Measurements from ENCODE around the gene PPP2R3C. TPM values are rescaled to one million over a fixed set of nuclear protein-coding genes. Genes with fewer than 3 reads are reported as not detected.
A peak's percentile ranks its signal among the peaks of the same experiment; 100 is the strongest.
"Not testable (repeated sequence)": the region's sequence is repeated elsewhere in the genome, so short reads cannot be mapped to it uniquely, and the experiment has no call there.

PPP2R3C gene
- total RNA-seq, 1 donor from 2014 or later, result 58.1 TPM

- not testable (repeated sequence) for H3K9me3 Mint-ChIP-seq
Observed at GRCh38 chr14:35065731-35066130, 56.1 kb downstream of the PPP2R3C start.

GRCh38 chr14:35061113-35061791 is 60.5 kb downstream of the PPP2R3C start:
- Mint-ChIP-seq H3K27ac (peak overlapping the region; percentile 20), H3K4me1 (peaks cover 14% of the 10 kb centered on the region), H3K36me3 (ENCODE audit: low read depth) (peaks cover 41% of the 10 kb centered on the region)
- H3K9me3 Mint-ChIP-seq; H3K27me3 Mint-ChIP-seq; intact Hi-C loops (cut with micrococcal nuclease); DNase-seq; H3K4me3 Mint-ChIP-seq: not testable (repeated sequence)

More at GRCh38 chr14:35065731-35066130, 56.1 kb downstream of the PPP2R3C start:
- H3K27me3 Mint-ChIP-seq; H3K4me1 Mint-ChIP-seq; H3K4me3 Mint-ChIP-seq; H3K27ac Mint-ChIP-seq; intact Hi-C loops (cut with micrococcal nuclease); DNase-seq: not testable (repeated sequence)
- H3K36me3 Mint-ChIP-seq (ENCODE audit: low read depth), result peaks cover 37% of the 10 kb centered on the region

- Mint-ChIP-seq H3K36me3 (ENCODE audit: low read depth) (peaks cover 35% of the 10 kb centered on the region), H3K4me1 (peaks cover 18% of the 10 kb centered on the region), H3K9me3 (no peaks in the 10 kb centered on the region), H3K27ac (no peak overlapping the region), H3K4me3 (no peak overlapping the region), H3K27me3 (no peaks in the 10 kb centered on the region)
- intact Hi-C loops (cut with micrococcal nuclease), result no loop called here
- no peak for DNase-seq
Observed at GRCh38 chr14:35052637-35053036, 69.2 kb downstream of the PPP2R3C start.

- H3K9me3 Mint-ChIP-seq, result no peaks in the 10 kb centered on the region
- no peaks in the 10 kb centered on the region for H3K27me3 Mint-ChIP-seq
- no peak overlapping the region for H3K27ac Mint-ChIP-seq
- intact Hi-C loops (cut with micrococcal nuclease), result no loop called here
- H3K4me3 Mint-ChIP-seq, result no peak overlapping the region
- H3K36me3 Mint-ChIP-seq (ENCODE audit: low read depth), result peaks cover 31% of the 10 kb centered on the region
- DNase-seq, result no peak
- peaks cover 18% of the 10 kb centered on the region for H3K4me1 Mint-ChIP-seq
Observed at GRCh38 chr14:35051796-35052195, 70.0 kb downstream of the PPP2R3C start.

GRCh38 chr14:35050652-35051051 is 71.1 kb downstream of the PPP2R3C start:
- H3K27me3 Mint-ChIP-seq, result no peaks in the 10 kb centered on the region
- H3K4me3 Mint-ChIP-seq, result no peak overlapping the region
- no peaks in the 10 kb centered on the region for H3K9me3 Mint-ChIP-seq
- H3K27ac Mint-ChIP-seq, result no peak overlapping the region
- H3K36me3 Mint-ChIP-seq (ENCODE audit: low read depth), result peaks cover 25% of the 10 kb centered on the region
- no peak for DNase-seq
- intact Hi-C loops (cut with micrococcal nuclease), result no loop called here
- peaks cover 17% of the 10 kb centered on the region for H3K4me1 Mint-ChIP-seq

GRCh38 chr14:35047976-35048513 is 73.7 kb downstream of the PPP2R3C start:
- Mint-ChIP-seq H3K9me3 (no peaks in the 10 kb centered on the region), H3K4me3 (peak overlapping the region; percentile 96), H3K4me1 (peaks cover 26% of the 10 kb centered on the region), H3K27ac (no peak overlapping the region), H3K36me3 (ENCODE audit: low read depth) (peaks cover 19% of the 10 kb centered on the region), H3K27me3 (no peaks in the 10 kb centered on the region)
- DNase-seq, result no peak
- intact Hi-C loops (cut with micrococcal nuclease), result loop anchor here (5.0 kb wide), 4 partner anchors 244 to 779 kb away; partner anchors contain the start of genes BRMS1L, PSMA6 and RALGAPA1

GRCh38 chr14:35046751-35047536 is 74.8 kb downstream of the PPP2R3C start:
- intact Hi-C loops (cut with micrococcal nuclease), result loop anchor here (1.0 to 5.0 kb wide), 8 partner anchors 65 to 780 kb away; partner anchors contain the start of genes BRMS1L, NFKBIA, PRORP and PSMA6
- H3K36me3 Mint-ChIP-seq (ENCODE audit: low read depth), result peaks cover 19% of the 10 kb centered on the region
- H3K27ac Mint-ChIP-seq, result peak overlapping the region; percentile 99
- no peaks in the 10 kb centered on the region for H3K27me3 Mint-ChIP-seq
- peak overlapping the region; percentile 96 for H3K4me3 Mint-ChIP-seq
- H3K4me1 Mint-ChIP-seq, result peaks cover 28% of the 10 kb centered on the region
- no peaks in the 10 kb centered on the region for H3K9me3 Mint-ChIP-seq
- DNase-seq, result no peak

GRCh38 chr14:35046048-35046750 is 75.6 kb downstream of the PPP2R3C start, which contains the start of gene FAM177A1:
FAM177A1 (plus strand) TSS chr14:35046272; CDS start chr14:35046464, 192 bp downstream.
- H3K4me3 Mint-ChIP-seq, result peak within 1 kb of the TSS; percentile 96
- no peaks in the 10 kb centered on the region for H3K27me3 Mint-ChIP-seq
- no peaks in the 10 kb centered on the region for H3K9me3 Mint-ChIP-seq
- intact Hi-C loops (cut with micrococcal nuclease), result loop anchor here (1.0 to 5.0 kb wide), 8 partner anchors 64 to 781 kb away; partner anchors contain the start of genes BRMS1L, NFKBIA, PRORP and PSMA6
- DNase-seq, result peak; percentile 99
- H3K4me1 Mint-ChIP-seq, result peaks cover 28% of the 10 kb centered on the region
- peak within 1 kb of the TSS; percentile 99 for H3K27ac Mint-ChIP-seq
- peaks cover 17% of the 10 kb centered on the region for H3K36me3 Mint-ChIP-seq (ENCODE audit: low read depth)

GRCh38 chr14:35045798-35046047 is 76.1 kb downstream of the PPP2R3C start:
- Mint-ChIP-seq H3K4me3 (peak overlapping the region; percentile 96), H3K36me3 (ENCODE audit: low read depth) (peaks cover 15% of the 10 kb centered on the region), H3K27ac (peak overlapping the region; percentile 97), H3K27me3 (no peaks in the 10 kb centered on the region), H3K9me3 (no peaks in the 10 kb centered on the region), H3K4me1 (peaks cover 27% of the 10 kb centered on the region)
- intact Hi-C loops (cut with micrococcal nuclease), result loop anchor here (1.0 to 5.0 kb wide), 8 partner anchors 63 to 782 kb away; partner anchors contain the start of genes BRMS1L, NFKBIA, PRORP and PSMA6
- no peak for DNase-seq

GRCh38 chr14:35044939-35045797 is 76.6 kb downstream of the PPP2R3C start:
- Mint-ChIP-seq H3K4me1 (peaks cover 24% of the 10 kb centered on the region), H3K36me3 (ENCODE audit: low read depth) (peaks cover 10% of the 10 kb centered on the region), H3K9me3 (no peaks in the 10 kb centered on the region), H3K4me3 (peak overlapping the region; percentile 96), H3K27me3 (no peaks in the 10 kb centered on the region), H3K27ac (peak overlapping the region; percentile 97)
- no peak for DNase-seq
- intact Hi-C loops (cut with micrococcal nuclease), result loop anchor here (5.0 kb wide), 4 partner anchors 247 to 782 kb away; partner anchors contain the start of genes BRMS1L, PSMA6 and RALGAPA1

GRCh38 chr14:35043046-35043445 is 78.7 kb downstream of the PPP2R3C start:
- Mint-ChIP-seq H3K27me3 (no peaks in the 10 kb centered on the region), H3K36me3 (ENCODE audit: low read depth) (peaks cover under 1% of the 10 kb centered on the region), H3K4me3 (no peak overlapping the region), H3K9me3 (no peaks in the 10 kb centered on the region), H3K4me1 (peaks cover 20% of the 10 kb centered on the region), H3K27ac (no peak overlapping the region)
- intact Hi-C loops (cut with micrococcal nuclease), result no loop called here
- DNase-seq, result no peak

- Mint-ChIP-seq H3K4me1 (peaks cover 16% of the 10 kb centered on the region), H3K4me3 (no peak overlapping the region), H3K36me3 (ENCODE audit: low read depth) (no peaks in the 10 kb centered on the region), H3K27me3 (no peaks in the 10 kb centered on the region), H3K9me3 (no peaks in the 10 kb centered on the region), H3K27ac (no peak overlapping the region)
- intact Hi-C loops (cut with micrococcal nuclease), result no loop called here
- no peak for DNase-seq
Observed at GRCh38 chr14:35042632-35043031, 79.2 kb downstream of the PPP2R3C start.

GRCh38 chr14:35038312-35038711 is 83.5 kb downstream of the PPP2R3C start:
- peaks cover 13% of the 10 kb centered on the region for H3K9me3 Mint-ChIP-seq
- H3K27me3 Mint-ChIP-seq; intact Hi-C loops (cut with micrococcal nuclease); H3K27ac Mint-ChIP-seq; DNase-seq; H3K4me1 Mint-ChIP-seq; H3K4me3 Mint-ChIP-seq: not testable (repeated sequence)
- H3K36me3 Mint-ChIP-seq (ENCODE audit: low read depth), result peaks cover 23% of the 10 kb centered on the region
